Uterus (tissue), 2 donors: Measurements from ENCODE around the gene MORC3.

Experiments
- CTCF ChIP-seq, 4 experiments: fragments of 200-600 bp in 2 of 4; fragments of 450-650 bp in 2 of 4; sonication (generic) in 2 of 4; IDR thresholded peaks; one replicate each; pipeline ENCODE4 v1.5.1; 2016 to 2019; ENCODE audit warnings: antibody characterized with exemption in 4 of 4, mild to moderate bottlenecking in 2 of 4, moderate library complexity in 1 of 4
- POLR2A ChIP-seq, 2 donors: fragments of 450-650 bp; IDR thresholded peaks; one replicate each; pipeline ENCODE4 v1.6.1; 2016; ENCODE audit warnings: antibody characterized with exemption in 2 of 2, mild to moderate bottlenecking in 1 of 2, moderate library complexity in 1 of 2

DNA sequence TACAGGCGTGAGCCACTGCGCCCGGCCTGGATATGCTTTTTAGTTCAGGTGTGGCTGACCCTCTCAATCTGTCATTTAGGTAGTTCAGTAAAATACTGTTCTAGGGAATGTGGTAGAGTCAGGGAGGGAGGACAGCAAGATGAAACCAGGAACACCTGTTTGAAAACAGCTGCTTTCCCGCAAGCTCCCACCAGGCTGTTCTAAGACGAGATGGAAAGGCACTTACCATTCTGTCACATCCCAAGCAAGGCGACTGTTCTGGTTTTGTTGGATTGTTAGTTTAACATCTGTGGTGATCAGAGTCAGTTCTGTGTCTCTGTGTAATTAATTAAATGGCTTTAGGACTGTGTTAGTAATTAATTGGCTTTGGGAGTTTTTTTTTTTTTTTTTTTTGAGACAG lies 68.1 kb downstream of the MORC3 start:
- no peak for TF ChIP-seq CTCF (IDR thresholded peaks at IDR 0.05)
- no peak for TF ChIP-seq POLR2A (IDR thresholded peaks at IDR 0.05)
